ENCODE data around the gene XNDC1N. TPM values are rescaled to one million over a fixed set of nuclear protein-coding genes. Genes with fewer than 3 reads are reported as not detected.

The XNDC1N gene
- total and polyA plus RNA-seq, 2 experiments from 2014 or later, result 11.0 to 13.0 TPM

DNA sequence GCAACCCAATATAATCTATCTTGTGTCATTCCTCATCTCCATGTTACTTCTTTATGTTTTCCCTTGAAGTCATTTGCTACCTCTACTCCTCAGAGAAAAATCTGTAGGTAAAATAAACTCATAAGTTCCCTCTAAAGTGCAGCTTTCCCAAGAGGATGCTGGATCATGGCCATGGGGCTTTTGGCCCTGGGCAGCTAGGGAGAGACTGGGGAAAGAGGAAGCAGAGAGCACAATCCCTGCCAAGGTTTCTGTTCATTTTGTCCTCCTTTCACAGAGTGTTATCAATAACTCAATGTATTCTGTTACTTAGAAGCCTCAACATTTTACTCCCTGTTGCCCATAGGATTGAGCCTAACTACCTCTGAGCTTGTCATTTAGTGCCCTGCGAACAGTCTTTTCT is 9.4 kb upstream of the XNDC1N start:
- Histone ChIP-seq H3K79me2 (replicated peaks; ENCODE audit: insufficient read depth) (peaks cover 97% of the 10 kb centered on the region), H3K4me2 (no peak overlapping the region), H3K27ac (ENCODE audit: low read depth) (no peak overlapping the region), H3K27me3 (ENCODE audit: insufficient read depth) (no peaks in the 10 kb centered on the region), H4K20me1 (replicated peaks; ENCODE audit: insufficient read depth) (peaks cover 66% of the 10 kb centered on the region), H2AFZ (no peak overlapping the region), H3K4me1 (ENCODE audit: insufficient read depth) (no peaks in the 10 kb centered on the region), H3F3A (replicated peaks; ENCODE audit: low read depth) (no peaks in the 10 kb centered on the region), H3K36me3 (ENCODE audit: insufficient read depth) (no peaks in the 10 kb centered on the region; the same call in 1 of the 2 replicates), H3K9me2 (ENCODE audit: insufficient read depth) (no peaks in the 10 kb centered on the region), H3K4me3 (no peak overlapping the region)
- Mint-ChIP-seq H3K36me3 (ENCODE audit: low read depth) (no peaks in the 10 kb centered on the region), H3K9me3 (no peaks in the 10 kb centered on the region), H3K4me1 (0 out of 3 replicates have a peak, but pooled peaks cover under 1% of the 10 kb centered on the region), H3K4me3 (no peak overlapping the region), H3K27ac (no peak overlapping the region), H3K27me3 (ENCODE audit: insufficient read depth, low read depth, poor library complexity) (no peaks in the 10 kb centered on the region)
- TF ChIP-seq ZNF114 (CRISPR knock-in tag; IDR thresholded peaks at IDR 0.05), result no peak
- TF ChIP-seq EZH2phosphoT487 (IDR thresholded peaks at IDR 0.05; ENCODE audit: unreplicated experiment), result no peak
- TF ChIP-seq, protein P1, sequence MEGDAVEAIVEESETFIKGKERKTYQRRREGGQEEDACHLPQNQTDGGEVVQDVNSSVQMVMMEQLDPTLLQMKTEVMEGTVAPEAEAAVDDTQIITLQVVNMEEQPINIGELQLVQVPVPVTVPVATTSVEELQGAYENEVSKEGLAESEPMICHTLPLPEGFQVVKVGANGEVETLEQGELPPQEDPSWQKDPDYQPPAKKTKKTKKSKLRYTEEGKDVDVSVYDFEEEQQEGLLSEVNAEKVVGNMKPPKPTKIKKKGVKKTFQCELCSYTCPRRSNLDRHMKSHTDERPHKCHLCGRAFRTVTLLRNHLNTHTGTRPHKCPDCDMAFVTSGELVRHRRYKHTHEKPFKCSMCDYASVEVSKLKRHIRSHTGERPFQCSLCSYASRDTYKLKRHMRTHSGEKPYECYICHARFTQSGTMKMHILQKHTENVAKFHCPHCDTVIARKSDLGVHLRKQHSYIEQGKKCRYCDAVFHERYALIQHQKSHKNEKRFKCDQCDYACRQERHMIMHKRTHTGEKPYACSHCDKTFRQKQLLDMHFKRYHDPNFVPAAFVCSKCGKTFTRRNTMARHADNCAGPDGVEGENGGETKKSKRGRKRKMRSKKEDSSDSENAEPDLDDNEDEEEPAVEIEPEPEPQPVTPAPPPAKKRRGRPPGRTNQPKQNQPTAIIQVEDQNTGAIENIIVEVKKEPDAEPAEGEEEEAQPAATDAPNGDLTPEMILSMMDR (conservative IDR thresholded peaks at IDR 0.05; ENCODE audit: low read depth in 2 of 2), result no peak
- no peak for TF ChIP-seq NANOG (IDR thresholded peaks at IDR 0.05; ENCODE audit: borderline replicate concordance)
- no peak for TF ChIP-seq STAT1 (IDR thresholded peaks at IDR 0.05; ENCODE audit: unreplicated experiment)
- TF ChIP-seq EZH2 (IDR thresholded peaks at IDR 0.05; ENCODE audit: low read depth, unreplicated experiment), result no peak
- no peak for TF ChIP-seq JUNB (IDR thresholded peaks at IDR 0.05; ENCODE audit: unreplicated experiment)
- TF ChIP-seq ZNF331 (CRISPR knock-in tag; IDR thresholded peaks at IDR 0.05; ENCODE audit: low read depth), result no peak
- no peak for TF ChIP-seq CREB1 (CRISPR knock-in tag; IDR thresholded peaks at IDR 0.05; ENCODE audit: low read depth)
- TF ChIP-seq POLR2AphosphoS5 (IDR thresholded peaks at IDR 0.05; ENCODE audit: low read depth), result no peak
- TF ChIP-seq ZNF462 (CRISPR knock-in tag; IDR thresholded peaks at IDR 0.05), result no peak
- no peak for TF ChIP-seq ETS1 (IDR thresholded peaks at IDR 0.05)
- DNase-seq (ENCODE audit: low spot score), result no peak
- no peak for ATAC-seq

All from GM23338 (cell line).